ENCODE results near the gene CDK6. TPM values are rescaled to one million over a fixed set of nuclear protein-coding genes. Genes with fewer than 3 reads are reported as not detected.

The CDK6 gene
- total RNA-seq, 4 donors from 2014 or later: 18.9 to 30.3 (median 24.2) TPM

DNA sequence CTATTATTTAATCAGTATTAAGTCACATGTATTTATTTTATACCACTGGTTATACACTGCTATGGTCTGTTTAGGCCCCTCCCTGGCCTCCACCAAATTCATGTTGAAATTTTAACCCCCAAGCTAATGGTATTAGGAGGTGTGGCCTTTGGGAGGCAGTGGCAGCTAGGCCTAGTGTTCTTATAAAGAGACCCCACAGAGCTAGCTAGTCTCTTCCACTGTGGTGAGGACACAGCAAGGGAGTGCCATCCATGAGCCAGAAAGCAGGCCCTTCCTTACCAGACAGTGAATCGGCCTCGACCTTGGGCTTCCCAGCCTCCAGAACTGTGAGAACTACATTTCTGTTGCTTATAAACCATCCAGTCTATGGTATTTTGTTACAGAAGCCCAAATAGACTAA, 279.1 kb downstream of the CDK6 start:
- ATAC-seq (ENCODE audit: low FRiP score): no peak
- no peak for DNase-seq (ENCODE audit: low spot score)
- TF ChIP-seq, protein P1, sequence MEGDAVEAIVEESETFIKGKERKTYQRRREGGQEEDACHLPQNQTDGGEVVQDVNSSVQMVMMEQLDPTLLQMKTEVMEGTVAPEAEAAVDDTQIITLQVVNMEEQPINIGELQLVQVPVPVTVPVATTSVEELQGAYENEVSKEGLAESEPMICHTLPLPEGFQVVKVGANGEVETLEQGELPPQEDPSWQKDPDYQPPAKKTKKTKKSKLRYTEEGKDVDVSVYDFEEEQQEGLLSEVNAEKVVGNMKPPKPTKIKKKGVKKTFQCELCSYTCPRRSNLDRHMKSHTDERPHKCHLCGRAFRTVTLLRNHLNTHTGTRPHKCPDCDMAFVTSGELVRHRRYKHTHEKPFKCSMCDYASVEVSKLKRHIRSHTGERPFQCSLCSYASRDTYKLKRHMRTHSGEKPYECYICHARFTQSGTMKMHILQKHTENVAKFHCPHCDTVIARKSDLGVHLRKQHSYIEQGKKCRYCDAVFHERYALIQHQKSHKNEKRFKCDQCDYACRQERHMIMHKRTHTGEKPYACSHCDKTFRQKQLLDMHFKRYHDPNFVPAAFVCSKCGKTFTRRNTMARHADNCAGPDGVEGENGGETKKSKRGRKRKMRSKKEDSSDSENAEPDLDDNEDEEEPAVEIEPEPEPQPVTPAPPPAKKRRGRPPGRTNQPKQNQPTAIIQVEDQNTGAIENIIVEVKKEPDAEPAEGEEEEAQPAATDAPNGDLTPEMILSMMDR (IDR thresholded peaks at IDR 0.05): no peak

Small RNA genes lying within 50 kb of the gene (small RNA-seq; reads per million reads assigned to genes)
- not detected for gene RNU6-10P

Other genes starting within 250 kb of the CDK6 start
- 10 to 100 TPM; 16.6 to 36.7 (median 24.2) TPM for gene FAM133B, start 246.2 kb downstream of the CDK6 start, total RNA-seq